Measurements from ENCODE around the gene OAT.

The OAT gene

DNA sequence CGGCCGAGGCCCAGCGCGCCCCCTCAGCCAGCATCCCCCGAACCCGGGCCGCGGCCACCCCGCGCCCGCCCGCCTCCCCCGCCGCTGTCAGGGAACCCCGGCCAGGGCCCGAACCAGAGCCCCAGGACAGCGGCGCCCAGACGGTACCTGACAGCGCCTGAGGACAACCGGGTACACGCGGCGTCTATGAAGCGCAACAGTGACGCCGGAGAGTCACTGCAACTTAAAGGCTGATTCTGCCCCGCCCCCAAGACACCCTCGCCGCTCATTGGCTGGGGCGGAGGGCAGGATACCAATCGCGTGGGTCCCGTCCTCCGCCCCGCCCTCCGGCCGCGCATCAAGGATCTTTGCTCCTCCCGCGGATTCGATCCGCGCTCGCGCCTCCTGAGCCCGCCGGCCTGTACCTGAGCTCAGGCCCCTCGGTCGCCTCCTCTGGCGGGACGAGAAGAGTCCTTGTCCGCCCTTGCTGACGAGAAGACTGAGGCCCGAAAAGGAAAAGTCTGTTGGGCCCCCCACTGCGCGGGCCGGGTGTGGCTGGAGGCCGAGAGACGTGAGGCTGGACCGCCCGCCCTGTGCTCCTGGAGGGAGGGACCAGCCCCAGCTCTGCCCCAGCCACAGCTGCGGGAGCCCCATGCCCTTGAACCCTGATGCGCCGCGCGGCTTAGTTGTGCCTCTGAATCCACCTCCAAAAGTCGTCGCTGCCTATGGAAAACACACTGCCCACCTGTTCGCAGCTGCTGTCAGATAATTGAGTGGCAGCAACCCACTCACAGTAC lies at the start of gene OAT:
TSS of gene OAT (minus strand) at position 198 of the 776 bp plus-strand sequence. CDS start 6,752 bp downstream, outside the sequence.
- TF ChIP-seq, protein P1, sequence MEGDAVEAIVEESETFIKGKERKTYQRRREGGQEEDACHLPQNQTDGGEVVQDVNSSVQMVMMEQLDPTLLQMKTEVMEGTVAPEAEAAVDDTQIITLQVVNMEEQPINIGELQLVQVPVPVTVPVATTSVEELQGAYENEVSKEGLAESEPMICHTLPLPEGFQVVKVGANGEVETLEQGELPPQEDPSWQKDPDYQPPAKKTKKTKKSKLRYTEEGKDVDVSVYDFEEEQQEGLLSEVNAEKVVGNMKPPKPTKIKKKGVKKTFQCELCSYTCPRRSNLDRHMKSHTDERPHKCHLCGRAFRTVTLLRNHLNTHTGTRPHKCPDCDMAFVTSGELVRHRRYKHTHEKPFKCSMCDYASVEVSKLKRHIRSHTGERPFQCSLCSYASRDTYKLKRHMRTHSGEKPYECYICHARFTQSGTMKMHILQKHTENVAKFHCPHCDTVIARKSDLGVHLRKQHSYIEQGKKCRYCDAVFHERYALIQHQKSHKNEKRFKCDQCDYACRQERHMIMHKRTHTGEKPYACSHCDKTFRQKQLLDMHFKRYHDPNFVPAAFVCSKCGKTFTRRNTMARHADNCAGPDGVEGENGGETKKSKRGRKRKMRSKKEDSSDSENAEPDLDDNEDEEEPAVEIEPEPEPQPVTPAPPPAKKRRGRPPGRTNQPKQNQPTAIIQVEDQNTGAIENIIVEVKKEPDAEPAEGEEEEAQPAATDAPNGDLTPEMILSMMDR (conservative IDR thresholded peaks at IDR 0.05; ENCODE audit: control insufficient read depth, insufficient read depth, low read depth, low read length): no peak

DNA sequence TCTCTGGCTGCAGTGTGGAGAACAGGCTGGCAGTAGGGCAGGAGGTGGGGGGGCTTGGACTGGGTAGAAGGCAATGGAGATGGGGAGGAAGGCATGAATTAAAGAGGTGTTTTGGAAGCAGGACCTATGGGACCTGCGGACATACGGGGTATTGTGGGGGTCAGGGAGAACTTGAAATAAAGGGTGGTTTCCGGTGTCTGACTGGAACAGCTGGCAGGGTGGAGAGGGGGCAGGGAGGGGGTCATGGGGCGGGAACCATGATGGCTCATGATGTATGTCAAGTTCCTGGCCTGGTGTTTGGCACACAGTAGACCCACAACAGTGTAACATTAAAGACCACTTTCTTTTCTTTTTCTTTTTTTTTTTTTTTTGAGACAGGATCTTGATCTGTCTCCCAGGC lies 48.4 kb upstream of the OAT start:
- TF ChIP-seq, protein P1 (conservative IDR thresholded peaks at IDR 0.05; ENCODE audit: control insufficient read depth, insufficient read depth, low read depth, low read length): no peak
- H3K4me3 ChIP-seq (ENCODE audit: control insufficient read depth, low read depth, low read length): no peak overlapping the region
- no peak for DNase-seq (ENCODE audit: low read depth)

More for the DNA sequence above, at the start of gene OAT:
- DNase-seq (ENCODE audit: low read depth): peak; percentile 92
- H3K4me3 ChIP-seq (ENCODE audit: control insufficient read depth, low read depth, low read length): peak within 1 kb of the TSS; percentile 80

DNA sequence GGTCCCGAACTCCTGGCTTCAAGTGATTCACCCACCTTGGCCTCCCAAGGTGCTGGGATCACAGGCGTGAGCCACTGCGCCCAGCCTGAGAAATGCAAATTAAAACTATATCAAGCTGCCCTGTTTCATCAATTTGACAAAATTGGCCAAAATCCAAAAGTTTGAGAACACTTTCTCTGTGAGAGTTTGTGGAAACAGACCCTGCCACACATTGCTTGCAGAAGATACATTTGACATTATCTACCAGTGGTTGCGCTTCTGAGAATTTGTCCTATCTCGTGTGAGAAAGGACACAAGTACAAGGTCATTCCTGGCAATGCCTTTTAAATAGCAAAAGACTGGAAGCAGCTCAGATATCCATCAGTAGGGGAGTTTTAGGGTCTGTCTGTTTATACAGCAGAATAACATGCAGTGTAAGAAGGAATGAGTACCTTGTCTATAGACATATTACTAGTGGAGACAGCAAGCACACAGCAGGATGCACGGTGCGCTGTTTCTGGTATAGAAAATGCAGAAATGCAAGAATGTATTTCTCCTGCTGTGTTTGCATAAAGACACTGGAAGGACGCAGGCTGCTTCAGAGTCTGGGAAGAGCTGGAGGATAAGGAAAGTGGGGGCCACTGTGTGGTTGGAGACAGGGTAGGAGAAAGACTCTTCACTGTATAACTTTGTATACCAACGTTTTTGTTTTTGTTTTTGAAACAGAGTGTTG lies 47.2 kb upstream of the OAT start:
- no peak for DNase-seq (ENCODE audit: low read depth)
- TF ChIP-seq, protein P1 (conservative IDR thresholded peaks at IDR 0.05; ENCODE audit: control insufficient read depth, insufficient read depth, low read depth, low read length): no peak
- no peak overlapping the region for H3K4me3 ChIP-seq (ENCODE audit: control insufficient read depth, low read depth, low read length)

DNA sequence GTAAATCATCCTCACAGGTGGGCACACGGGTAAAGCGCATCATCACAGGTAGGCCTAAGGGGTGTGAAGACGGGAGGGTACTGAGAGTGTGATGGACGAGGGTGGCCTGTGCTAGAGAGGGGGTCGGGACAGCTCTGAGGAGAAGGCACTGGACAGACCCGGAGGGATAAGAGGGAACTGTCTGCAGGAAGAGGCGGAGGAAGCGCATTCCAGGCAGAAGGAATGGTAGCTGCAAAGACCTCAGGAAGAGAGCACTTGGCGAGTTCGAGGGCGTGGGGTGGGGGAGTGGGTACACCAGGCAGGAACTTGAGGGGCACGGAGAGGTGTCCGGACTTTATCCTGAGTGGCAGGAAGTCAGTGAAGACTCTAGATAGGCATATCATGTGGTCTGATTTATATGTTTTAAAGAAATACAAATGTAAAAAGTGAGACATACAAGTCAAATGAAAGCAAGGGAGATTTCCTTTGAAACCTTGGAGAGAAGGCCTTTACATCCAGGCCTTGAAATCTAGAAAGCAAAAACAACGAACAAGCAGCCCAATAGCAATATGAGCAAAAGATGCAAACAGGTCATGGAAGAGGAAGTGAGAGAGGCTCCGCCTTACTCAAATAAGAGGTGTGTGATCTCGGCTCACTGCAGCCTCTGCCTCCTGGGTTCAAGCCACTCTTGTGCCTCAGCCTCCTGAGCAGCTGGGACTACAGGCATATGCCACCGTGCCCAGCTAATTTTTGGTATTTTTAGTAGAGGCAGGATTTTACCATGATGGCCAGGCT lies 46.5 kb upstream of the OAT start:
- TF ChIP-seq, protein P1 (conservative IDR thresholded peaks at IDR 0.05; ENCODE audit: control insufficient read depth, insufficient read depth, low read depth, low read length): no peak
- DNase-seq (ENCODE audit: low read depth): no peak
- no peak overlapping the region for H3K4me3 ChIP-seq (ENCODE audit: control insufficient read depth, low read depth, low read length)

DNA sequence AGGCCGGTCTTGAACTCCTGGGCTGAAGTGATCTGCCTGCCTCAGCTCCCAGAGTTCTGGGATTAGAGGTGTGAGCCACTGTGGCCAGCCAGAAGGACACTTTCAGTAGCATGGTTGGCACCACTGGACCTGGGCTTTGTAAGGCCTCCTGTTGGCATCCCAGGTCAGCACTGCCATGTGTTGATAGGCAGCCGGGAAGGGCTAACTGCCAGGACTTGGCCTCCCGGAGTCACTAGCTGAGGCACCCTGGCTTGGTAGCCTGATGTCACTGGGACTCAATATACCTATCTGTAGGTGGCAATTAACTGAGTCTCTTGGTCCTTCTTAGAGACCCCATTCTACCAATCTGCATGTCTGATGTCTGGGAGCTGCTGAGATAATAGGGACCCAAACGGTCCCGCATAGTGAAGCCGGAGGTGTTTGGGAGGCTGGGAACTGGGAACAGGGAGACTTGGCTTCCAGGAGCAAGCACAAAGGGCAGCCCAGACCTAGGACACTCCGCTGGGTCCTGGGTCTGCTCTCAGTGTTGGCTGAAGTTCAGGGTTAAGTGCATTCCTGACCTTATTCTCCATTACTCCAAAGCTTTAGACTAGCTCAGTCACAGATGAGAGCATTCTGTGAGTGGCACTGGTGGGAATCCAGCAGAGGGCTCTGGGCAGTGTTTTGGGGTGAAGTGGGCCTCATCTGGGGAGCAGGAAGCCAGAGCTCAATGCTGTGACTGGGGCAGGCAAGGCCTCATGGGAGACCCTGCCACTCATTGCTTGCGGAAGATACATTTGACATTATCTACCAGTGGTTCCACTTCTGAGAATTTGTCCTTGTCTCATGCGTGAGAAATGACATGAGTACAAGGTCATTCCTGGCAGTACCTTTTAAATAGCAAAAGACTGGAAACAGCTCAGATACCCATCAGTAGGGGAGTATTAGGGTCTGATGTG lies 45.6 kb upstream of the OAT start:
- H3K4me3 ChIP-seq (ENCODE audit: control insufficient read depth, low read depth, low read length): no peak overlapping the region
- DNase-seq (ENCODE audit: low read depth): no peak
- TF ChIP-seq, protein P1 (conservative IDR thresholded peaks at IDR 0.05; ENCODE audit: control insufficient read depth, insufficient read depth, low read depth, low read length): no peak

DNA sequence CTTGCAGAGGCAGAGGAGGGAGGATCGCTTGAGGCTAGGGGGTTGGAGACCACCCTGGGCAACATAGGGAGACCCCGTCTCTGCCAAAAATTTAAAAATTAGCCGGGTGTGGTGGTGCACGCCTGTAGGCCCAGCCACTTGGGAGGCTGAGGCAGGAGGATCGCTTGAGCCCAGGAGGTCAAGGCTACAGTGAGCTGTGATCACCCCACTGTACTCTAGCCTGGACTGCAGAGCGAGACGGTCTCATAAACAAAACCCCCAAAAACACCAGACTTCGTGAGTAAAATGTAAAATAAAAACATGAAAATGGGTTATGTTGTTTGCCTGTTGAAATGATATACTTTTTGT lies 43.6 kb upstream of the OAT start:
- no peak for DNase-seq (ENCODE audit: low read depth)
- TF ChIP-seq, protein P1 (conservative IDR thresholded peaks at IDR 0.05; ENCODE audit: control insufficient read depth, insufficient read depth, low read depth, low read length): no peak
- peak overlapping the region; percentile 72 for H3K4me3 ChIP-seq (ENCODE audit: control insufficient read depth, low read depth, low read length)

Data from fibroblast of mammary gland (primary cell).